DND-41 (cell line): ENCODE data around the gene MCTP2.

Experiments
- ATAC-seq: fragments of 200-7000 bp; cut with Tn5 transposase; 3 replicates; pipeline ENCODE4 v1.9.1; 2021; ENCODE audit warnings: low read depth; ENCODE audit not compliant: insufficient read depth
- DNase-seq: peaks from one replicate; pipeline ENCODE4 v3.0.0-alpha.2; 2020
- H2AFZ ChIP-seq: 2 replicates; pipeline ENCODE4 v1.6.0; 2012; ENCODE audit warnings: low read depth, low read length
- H3K27ac ChIP-seq: 2 replicates; pipeline ENCODE4 v1.5.1; 2012; ENCODE audit warnings: low read length, inconsistent platforms
- H3K27me3 ChIP-seq: fragments of 200-600 bp; sonication (generic); 2 replicates; pipeline ENCODE4 v1.6.0; 2012; ENCODE audit warnings: low read length, mild to moderate bottlenecking, inconsistent platforms; ENCODE audit not compliant: insufficient read depth, poor library complexity
- H3K36me3 ChIP-seq: 2 replicates; pipeline ENCODE4 v1.5.1; 2012; ENCODE audit warnings: low read length, inconsistent platforms; ENCODE audit not compliant: insufficient read depth
- H3K4me1 ChIP-seq: 2 replicates; pipeline ENCODE4 v1.5.1; 2012; ENCODE audit warnings: mild to moderate bottlenecking, low read length; ENCODE audit not compliant: insufficient read depth
- H3K4me2 ChIP-seq: 2 replicates; pipeline ENCODE4 v1.6.0; 2012; ENCODE audit warnings: mild to moderate bottlenecking, moderate library complexity, low read length, inconsistent platforms; ENCODE audit not compliant: insufficient read depth
- H3K4me3 ChIP-seq, 2 experiments: fragments of 200-600 bp in 1 of 2; shearing (Covaris generic) in 1 of 2; 2 replicates each; pipeline ENCODE4 v1.5.1; 2012 to 2016; ENCODE audit warnings: inconsistent platforms in 2 of 2, low read length in 2 of 2, mild to moderate bottlenecking in 2 of 2, low read depth in 1 of 2, moderate library complexity in 1 of 2
- H3K79me2 ChIP-seq: 2 replicates; pipeline ENCODE4 v1.6.0; 2012; ENCODE audit warnings: low read length, inconsistent platforms; ENCODE audit not compliant: insufficient read depth
- H3K9ac ChIP-seq: 2 replicates; pipeline ENCODE4 v1.6.0; 2012; ENCODE audit warnings: low read depth, mild to moderate bottlenecking, inconsistent platforms, low read length, moderate library complexity
- H3K9me3 ChIP-seq: 2 replicates; pipeline ENCODE4 v1.5.1; 2012; ENCODE audit warnings: low read length, moderate library complexity, mild to moderate bottlenecking, inconsistent platforms; ENCODE audit not compliant: insufficient read depth, severe bottlenecking
- H4K20me1 ChIP-seq: 2 replicates; pipeline ENCODE4 v1.6.0; 2012; ENCODE audit warnings: low read length; ENCODE audit not compliant: insufficient read depth
- CTCF ChIP-seq: IDR thresholded peaks from 2 replicates; pipeline ENCODE4 v1.5.1; 2012; ENCODE audit warnings: borderline replicate concordance, low read length, moderate library complexity, mild to moderate bottlenecking; ENCODE audit not compliant: poor library complexity, severe bottlenecking; ENCODE audit errors: extremely low read depth
- EZH2 ChIP-seq: IDR thresholded peaks from 3 replicates; pipeline ENCODE4 v1.6.1; 2012; ENCODE audit warnings: borderline replicate concordance, low read depth, mild to moderate bottlenecking, moderate library complexity, low read length, inconsistent platforms; ENCODE audit not compliant: severe bottlenecking

The MCTP2 gene

GRCh38 chr15:94338243-94338846, 107.0 kb downstream of the MCTP2 start:
- Histone ChIP-seq H3K27ac (no peak overlapping the region), H2AFZ (no peak overlapping the region), H3K4me1 (no peaks in the 10 kb centered on the region), H3K4me3 (no peak overlapping the region), H3K79me2 (no peaks in the 10 kb centered on the region), H3K4me2 (no peak overlapping the region), H4K20me1 (no peaks in the 10 kb centered on the region), H3K27me3 (no peaks in the 10 kb centered on the region), H3K9me3 (no peaks in the 10 kb centered on the region), H3K36me3 (peaks cover 7% of the 10 kb centered on the region; the same call in 1 of the 2 replicates), H3K9ac (no peak overlapping the region)
- no peak for DNase-seq
- no peak for TF ChIP-seq EZH2
- TF ChIP-seq CTCF, result no peak
- no peak for ATAC-seq

GRCh38 chr15:94346282-94346681, 114.9 kb downstream of the MCTP2 start:
- Histone ChIP-seq H3K9ac (no peak overlapping the region), H3K4me1 (no peaks in the 10 kb centered on the region), H3K9me3 (no peaks in the 10 kb centered on the region), H3K79me2 (no peaks in the 10 kb centered on the region), H3K27me3 (no peaks in the 10 kb centered on the region), H3K27ac (no peak overlapping the region), H3K4me3 (no peak overlapping the region), H3K36me3 (no peaks in the 10 kb centered on the region), H3K4me2 (no peak overlapping the region), H4K20me1 (no peaks in the 10 kb centered on the region), H2AFZ (no peak overlapping the region)
- ATAC-seq, result no peak
- DNase-seq, result no peak
- no peak for TF ChIP-seq EZH2
- TF ChIP-seq CTCF, result peak; percentile 8

DNA sequence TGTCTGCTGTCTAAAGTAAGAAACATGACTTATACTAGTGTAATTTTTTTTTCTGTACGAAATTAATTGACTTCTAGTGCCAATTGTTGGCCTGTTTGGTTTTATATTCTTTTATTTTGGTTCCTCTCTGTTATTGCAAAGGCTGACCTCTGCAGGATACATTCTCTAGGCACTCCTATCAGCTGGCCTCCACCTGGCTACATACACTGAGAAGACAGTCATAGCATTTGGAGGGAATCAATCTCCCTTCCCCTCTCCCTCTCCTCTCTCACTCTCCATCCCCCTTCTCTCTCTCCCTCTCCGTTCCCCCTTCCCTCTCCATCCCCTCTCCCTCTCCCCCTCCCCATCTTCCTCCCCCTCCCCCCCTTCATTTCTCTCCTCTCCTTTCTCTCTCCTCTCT, 116.7 kb downstream of the MCTP2 start:
- TF ChIP-seq EZH2, result no peak
- no peak for TF ChIP-seq CTCF
- H4K20me1 ChIP-seq, result no peaks in the 10 kb centered on the region
- H3K9me3 ChIP-seq, result no peaks in the 10 kb centered on the region
- H3K27me3 ChIP-seq, result no peaks in the 10 kb centered on the region
- DNase-seq, result no peak
- H3K36me3 ChIP-seq, result no peaks in the 10 kb centered on the region
- H3K4me3 ChIP-seq, result no peak overlapping the region
- no peak overlapping the region for H2AFZ ChIP-seq
- ATAC-seq, result no peak
- no peak overlapping the region for H3K27ac ChIP-seq
- H3K79me2 ChIP-seq, result no peaks in the 10 kb centered on the region
- no peaks in the 10 kb centered on the region for H3K4me1 ChIP-seq
- no peak overlapping the region for H3K9ac ChIP-seq
- H3K4me2 ChIP-seq, result no peak overlapping the region
